Mononuclear cell (primary cell): Measurements from ENCODE around the gene UBE2R2. TPM values are rescaled to one million over a fixed set of nuclear protein-coding genes. Genes with fewer than 3 reads are reported as not detected.

Experiments
- H3K27me3 ChIP-seq: 2 replicates; pipeline ENCODE4 v1.6.0; 2011; ENCODE audit warnings: low read length, control low read depth; ENCODE audit not compliant: insufficient read depth
- H3K4me1 ChIP-seq: 2 replicates; pipeline ENCODE4 v1.5.1; 2011; ENCODE audit warnings: mild to moderate bottlenecking, low read length, control low read depth; ENCODE audit not compliant: insufficient read depth
- H3K4me3 ChIP-seq: 2 replicates; pipeline ENCODE4 v1.5.1; 2011; ENCODE audit warnings: mild to moderate bottlenecking, low read length, moderate library complexity
- H3K9me3 ChIP-seq: 2 replicates; pipeline ENCODE4 v1.5.1; 2011; ENCODE audit warnings: low read depth, mild to moderate bottlenecking, control low read depth, low read length
- total RNA-seq: library from RNA; depleted of rRNA; stranded (reverse); fragments of >200 nt; gene quantifications from one replicate; pipeline ENCODE4 v1.2.3, GENCODE V29; 2012

Gene UBE2R2
- total RNA-seq, 1 donor, result 21.2 TPM

- peaks cover 8% of the 10 kb centered on the region for H3K4me1 ChIP-seq
Measured at GRCh38 chr9:33878691-33879366, 61.9 kb downstream of the UBE2R2 start.

GRCh38 chr9:33880211-33881089, 63.5 kb downstream of the UBE2R2 start:
- Histone ChIP-seq H3K27me3 (no peaks in the 10 kb centered on the region), H3K4me3 (no peak overlapping the region), H3K4me1 (peaks cover 8% of the 10 kb centered on the region), H3K9me3 (no peaks in the 10 kb centered on the region)

More at GRCh38 chr9:33878691-33879366, 61.9 kb downstream of the UBE2R2 start:
- Histone ChIP-seq H3K27me3 (no peaks in the 10 kb centered on the region), H3K4me3 (no peak overlapping the region), H3K9me3 (no peaks in the 10 kb centered on the region)

- Histone ChIP-seq H3K4me1 (peaks cover 8% of the 10 kb centered on the region), H3K27me3 (no peaks in the 10 kb centered on the region), H3K4me3 (no peak overlapping the region), H3K9me3 (no peaks in the 10 kb centered on the region)
Measured at GRCh38 chr9:33881635-33882034, 64.7 kb downstream of the UBE2R2 start.

- Histone ChIP-seq H3K4me1 (peaks cover under 1% of the 10 kb centered on the region), H3K27me3 (no peaks in the 10 kb centered on the region), H3K9me3 (no peaks in the 10 kb centered on the region), H3K4me3 (no peak overlapping the region)
Measured at GRCh38 chr9:33884856-33885701, 68.1 kb downstream of the UBE2R2 start.

GRCh38 chr9:33885948-33886347, 69.0 kb downstream of the UBE2R2 start:
- Histone ChIP-seq H3K4me1 (no peaks in the 10 kb centered on the region), H3K4me3 (no peak overlapping the region), H3K9me3 (no peaks in the 10 kb centered on the region), H3K27me3 (no peaks in the 10 kb centered on the region)

- Histone ChIP-seq H3K4me3 (no peak overlapping the region), H3K9me3 (no peaks in the 10 kb centered on the region)
Measured at GRCh38 chr9:33893861-33894260, 76.9 kb downstream of the UBE2R2 start.

GRCh38 chr9:33894316-33894715, 77.4 kb downstream of the UBE2R2 start:
- Histone ChIP-seq H3K9me3 (no peaks in the 10 kb centered on the region), H3K4me3 (no peak overlapping the region), H3K4me1 (no peaks in the 10 kb centered on the region), H3K27me3 (no peaks in the 10 kb centered on the region)

More at GRCh38 chr9:33893861-33894260, 76.9 kb downstream of the UBE2R2 start:
- no peaks in the 10 kb centered on the region for H3K4me1 ChIP-seq
- no peaks in the 10 kb centered on the region for H3K27me3 ChIP-seq

GRCh38 chr9:33903157-33903780, 86.3 kb downstream of the UBE2R2 start:
- H3K27me3 ChIP-seq, result no peaks in the 10 kb centered on the region
- no peaks in the 10 kb centered on the region for H3K4me1 ChIP-seq
- H3K4me3 ChIP-seq, result no peak overlapping the region
- H3K9me3 ChIP-seq, result no peaks in the 10 kb centered on the region

GRCh38 chr9:33905137-33905536, 88.2 kb downstream of the UBE2R2 start:
- Histone ChIP-seq H3K9me3 (no peaks in the 10 kb centered on the region), H3K4me1 (no peaks in the 10 kb centered on the region), H3K4me3 (no peak overlapping the region), H3K27me3 (no peaks in the 10 kb centered on the region)

GRCh38 chr9:33906769-33907168, 89.8 kb downstream of the UBE2R2 start:
- Histone ChIP-seq H3K27me3 (no peaks in the 10 kb centered on the region), H3K4me3 (no peak overlapping the region), H3K4me1 (no peaks in the 10 kb centered on the region), H3K9me3 (no peaks in the 10 kb centered on the region)

GRCh38 chr9:33907347-33907746, 90.4 kb downstream of the UBE2R2 start:
- no peaks in the 10 kb centered on the region for H3K9me3 ChIP-seq
- no peak overlapping the region for H3K4me3 ChIP-seq
- H3K4me1 ChIP-seq, result no peaks in the 10 kb centered on the region
- no peaks in the 10 kb centered on the region for H3K27me3 ChIP-seq

GRCh38 chr9:33908114-33908513, 91.2 kb downstream of the UBE2R2 start:
- Histone ChIP-seq H3K4me3 (no peak overlapping the region), H3K9me3 (no peaks in the 10 kb centered on the region), H3K4me1 (no peaks in the 10 kb centered on the region), H3K27me3 (no peaks in the 10 kb centered on the region)

GRCh38 chr9:33908749-33909148, 91.8 kb downstream of the UBE2R2 start:
- H3K4me1 ChIP-seq, result no peaks in the 10 kb centered on the region
- no peaks in the 10 kb centered on the region for H3K9me3 ChIP-seq
- H3K4me3 ChIP-seq, result no peak overlapping the region
- H3K27me3 ChIP-seq, result no peaks in the 10 kb centered on the region

- Histone ChIP-seq H3K4me1 (no peaks in the 10 kb centered on the region), H3K9me3 (no peaks in the 10 kb centered on the region), H3K27me3 (no peaks in the 10 kb centered on the region), H3K4me3 (no peak overlapping the region)
Measured at GRCh38 chr9:33913541-33913940, 96.6 kb downstream of the UBE2R2 start.
